ENCODE measurements around the gene GCC2. TPM values are rescaled to one million over a fixed set of nuclear protein-coding genes. Genes with fewer than 3 reads are reported as not detected.
"Not testable (repeated sequence)": the region's sequence is repeated elsewhere in the genome, so short reads cannot be mapped to it uniquely, and the experiment has no call there.

Gene GCC2
- polyA plus RNA-seq, 1 of the 3 experiments (the other 2 are of a cell fraction): 4.5 TPM

DNA sequence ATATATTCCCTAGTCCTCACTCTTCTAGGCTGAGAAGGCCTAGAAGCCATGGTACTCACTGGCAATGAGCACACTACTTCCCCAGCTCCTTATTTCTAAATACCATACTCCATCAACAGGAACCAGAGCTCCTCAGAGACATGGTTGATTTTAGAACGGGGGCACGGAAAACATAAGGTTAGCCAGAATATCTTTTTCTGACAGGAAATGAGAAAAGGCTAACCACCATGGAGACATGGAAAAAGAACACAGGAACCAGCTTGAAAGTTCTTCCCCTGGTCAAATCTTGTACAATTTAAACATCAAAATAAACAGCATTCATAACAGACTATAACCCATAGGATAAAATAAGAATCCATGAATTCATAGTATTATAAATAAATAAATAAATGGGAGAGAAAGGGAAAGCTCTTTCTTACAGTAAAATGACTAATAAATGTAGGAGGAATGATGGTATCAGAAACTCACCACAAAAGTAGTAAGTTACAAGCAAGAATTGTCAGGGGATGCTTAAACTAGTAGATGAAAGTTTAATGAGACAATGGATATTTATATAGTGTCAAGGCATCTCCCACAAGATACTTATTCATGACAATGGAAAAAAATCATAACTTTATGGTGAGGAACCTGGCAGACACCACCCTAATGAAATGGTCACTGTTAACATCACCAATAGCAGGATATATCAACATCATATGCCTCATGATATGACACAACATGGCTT lies 20.6 kb upstream of the GCC2 start:
- Histone ChIP-seq H3K4me2 (no peak overlapping the region), H3K9ac (no peak overlapping the region), H3K79me2 (ENCODE audit: insufficient read depth) (no peaks in the 10 kb centered on the region), H3F3A (replicated peaks; ENCODE audit: insufficient read depth) (no peaks in the 10 kb centered on the region), H3K4me1 (ENCODE audit: control insufficient read depth in 1 of 2, insufficient read depth in 2 of 2, low read depth in 1 of 2, low read length in 1 of 2) (no peaks in the 10 kb centered on the region), H3K9me2 (no peaks in the 10 kb centered on the region), H2AFZ (ENCODE audit: low read depth) (no peak overlapping the region), H4K20me1 (ENCODE audit: insufficient read depth) (no peaks in the 10 kb centered on the region), H3K27ac (ENCODE audit: low read depth in 2 of 2, low read length in 1 of 2) (no peak overlapping the region), H3K4me3 (ENCODE audit: low read depth in 2 of 2, low read length in 1 of 2) (no peak overlapping the region), H3K36me3 (replicated peaks in 1 of 2; ENCODE audit: control insufficient read depth in 1 of 2, insufficient read depth in 2 of 2, low read length in 1 of 2) (no peaks in the 10 kb centered on the region), H3K27me3 (ENCODE audit: insufficient read depth) (no peaks in the 10 kb centered on the region), H3K9me3 (no peaks in the 10 kb centered on the region)
- no peak for TF ChIP-seq CTCF (IDR thresholded peaks at IDR 0.05)
- TF ChIP-seq TCF12 (IDR thresholded peaks at IDR 0.05): no peak
- TF ChIP-seq IRF3 (IDR thresholded peaks at IDR 0.05; ENCODE audit: low read depth, low read length): no peak
- no peak for TF ChIP-seq RCOR1 (IDR thresholded peaks at IDR 0.05; ENCODE audit: low read length)
- TF ChIP-seq REST (IDR thresholded peaks at IDR 0.05; ENCODE audit: low read depth, low read length): no peak
- TF ChIP-seq YY1 (IDR thresholded peaks at IDR 0.05; ENCODE audit: low read depth): no peak
- no peak for TF ChIP-seq TAF1 (IDR thresholded peaks at IDR 0.05; ENCODE audit: borderline replicate concordance, low read depth, low read length)
- TF ChIP-seq POLR2AphosphoS5 (IDR thresholded peaks at IDR 0.05; ENCODE audit: low read depth, low read length): no peak
- no peak for TF ChIP-seq GABPA (IDR thresholded peaks at IDR 0.05; ENCODE audit: low read depth)
- WGBS (ENCODE audit: low lambda C conversion rate): 89% methylated on average over 2 of the region's 2 CpGs
- DNase-seq: no peak
- ChIA-PET POLR2A (no interaction called here), CTCF (interaction anchor here (0.6 kb wide), 1 partner anchor 17 kb away, joined by 3 read pairs; no protein-coding TSS in a partner anchor)

DNA sequence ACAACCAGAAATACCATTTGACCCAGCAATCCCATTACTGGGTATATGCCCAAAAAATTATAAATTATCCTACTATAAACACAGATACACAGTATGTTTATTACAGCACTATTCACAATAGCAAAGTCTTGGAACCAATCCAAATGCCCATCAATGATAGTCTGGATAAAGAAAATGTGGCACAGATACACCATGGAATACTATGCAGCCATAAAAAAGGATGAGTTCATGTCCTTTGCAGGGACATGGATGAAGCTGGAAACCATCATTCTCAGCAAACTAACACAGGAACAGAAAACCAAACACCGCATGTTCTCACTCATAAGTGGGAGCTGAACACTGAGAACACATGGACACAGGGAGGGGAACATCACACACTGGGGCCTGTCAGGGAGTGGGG lies 13.4 kb upstream of the GCC2 start:
- H3K9me3 ChIP-seq; H3K4me2 ChIP-seq; H3K4me1 ChIP-seq (ENCODE audit: control insufficient read depth in 1 of 2, insufficient read depth in 2 of 2, low read depth in 1 of 2, low read length in 1 of 2); H3K79me2 ChIP-seq (ENCODE audit: insufficient read depth); H3F3A ChIP-seq (replicated peaks; ENCODE audit: insufficient read depth); H3K9me2 ChIP-seq; DNase-seq; CTCF ChIA-PET; H3K27me3 ChIP-seq (ENCODE audit: insufficient read depth); H3K4me3 ChIP-seq (ENCODE audit: low read depth in 2 of 2, low read length in 1 of 2); H3K9ac ChIP-seq; H3K27ac ChIP-seq (ENCODE audit: low read depth in 2 of 2, low read length in 1 of 2); H2AFZ ChIP-seq (ENCODE audit: low read depth); H3K36me3 ChIP-seq (replicated peaks in 1 of 2; ENCODE audit: control insufficient read depth in 1 of 2, insufficient read depth in 2 of 2, low read length in 1 of 2); H4K20me1 ChIP-seq (ENCODE audit: insufficient read depth); POLR2A ChIA-PET: not testable (repeated sequence)
- 83% methylated on average over 1 of the region's 1 CpG for WGBS (ENCODE audit: low lambda C conversion rate)

Measured in SK-N-SH (cell line).